HEK293 (cell line): ENCODE measurements around the gene EFNB1.

Source experiments
- CTCF ChIA-PET: fragments of 350-600 bp; formaldehyde crosslinking; extraction: SDS; loops from one replicate; lab custom pipeline; 2021; ENCODE audit warnings: antibody characterized with exemption; lab: Yijun Ruan, JAX
- POLR2A ChIA-PET: fragments of 300-600 bp; formaldehyde crosslinking; extraction: SDS; loops from one replicate; lab custom pipeline; 2020; ENCODE audit warnings: antibody characterized with exemption, inconsistent platforms; lab: Yijun Ruan, JAX
- H3K27ac ChIP-seq: fragments of 200-500 bp; sonication (Bioruptor generic); 2 replicates; pipeline ENCODE4 v1.5.1; 2014; ENCODE audit warnings: low read depth, low read length, control low read depth, inconsistent platforms; ENCODE audit errors: extremely low read depth
- H3K36me3 ChIP-seq, 2 experiments: fragments of 200-500 bp in 1 of 2; sonication (Bioruptor generic) in 1 of 2; 1 replicate in 1 of 2; 2 replicates in 1 of 2; pipeline ENCODE4 v1.5.1; 2014 to 2017; ENCODE audit warnings: inconsistent platforms in 2 of 2, low read length in 2 of 2; ENCODE audit not compliant: control insufficient read depth in 2 of 2, insufficient read depth in 1 of 2
- H3K4me1 ChIP-seq: fragments of 200-500 bp; sonication (Bioruptor generic); 2 replicates; pipeline ENCODE4 v1.5.1; 2014; ENCODE audit warnings: mild to moderate bottlenecking, low read length, inconsistent platforms; ENCODE audit not compliant: control insufficient read depth, insufficient read depth
- H3K4me3 ChIP-seq: 2 replicates; pipeline ENCODE4 v1.5.1; 2011; ENCODE audit warnings: low read depth, mild to moderate bottlenecking, control low read depth, low read length, moderate library complexity
- H3K9me3 ChIP-seq: fragments of 200-500 bp; sonication (Bioruptor generic); 2 replicates; pipeline ENCODE4 v1.5.1; 2014; ENCODE audit warnings: low read depth, low read length, inconsistent platforms; ENCODE audit not compliant: control insufficient read depth, insufficient read depth
- GLIS1 ChIP-seq: fragments of 450-650 bp; formaldehyde crosslinking; IDR thresholded peaks from 2 replicates; pipeline ENCODE4 v1.5.1; 2016; ENCODE audit warnings: missing biosample characterization, missing genetic modification characterization
- GLIS2 ChIP-seq: fragments of 450-650 bp; formaldehyde crosslinking; IDR thresholded peaks from 2 replicates; pipeline ENCODE4 v1.5.1; 2016; ENCODE audit warnings: missing biosample characterization, missing genetic modification characterization
- KLF17 ChIP-seq: fragments of 450-650 bp; formaldehyde crosslinking; IDR thresholded peaks from 2 replicates; pipeline ENCODE4 v1.5.1; 2016; ENCODE audit warnings: missing biosample characterization, missing genetic modification characterization
- PRDM1 ChIP-seq: fragments of 450-650 bp; formaldehyde crosslinking; IDR thresholded peaks from 2 replicates; pipeline ENCODE4; 2016; ENCODE audit warnings: missing biosample characterization, missing genetic modification characterization
- YY1 ChIP-seq: fragments of 450-650 bp; formaldehyde crosslinking; IDR thresholded peaks from 2 replicates; pipeline ENCODE4 v1.5.1; 2018; ENCODE audit warnings: missing biosample characterization, missing genetic modification characterization
- ZBTB11 ChIP-seq: fragments of 450-650 bp; formaldehyde crosslinking; conservative IDR thresholded peaks from 2 replicates; pipeline ENCODE4 v1.5.1; 2016; ENCODE audit warnings: low read depth, missing biosample characterization, missing genetic modification characterization
- ZIC2 ChIP-seq: fragments of 450-650 bp; formaldehyde crosslinking; IDR thresholded peaks from 2 replicates; pipeline ENCODE4 v1.5.1; 2016; ENCODE audit warnings: missing biosample characterization, missing genetic modification characterization
- ZNF146 ChIP-seq: fragments of 450-650 bp; formaldehyde crosslinking; IDR thresholded peaks from 2 replicates; pipeline ENCODE4 v1.5.1; 2016; ENCODE audit warnings: missing biosample characterization, missing genetic modification characterization
- ZNF174 ChIP-seq: fragments of 450-650 bp; formaldehyde crosslinking; IDR thresholded peaks from 2 replicates; pipeline ENCODE4 v1.5.0; 2017; ENCODE audit warnings: missing biosample characterization, mild to moderate bottlenecking, missing genetic modification characterization
- ZNF239 ChIP-seq: fragments of 450-650 bp; formaldehyde crosslinking; IDR thresholded peaks from 2 replicates; pipeline ENCODE4 v1.5.1; 2016; ENCODE audit warnings: missing biosample characterization, missing genetic modification characterization
- ZNF248 ChIP-seq: fragments of 450-650 bp; formaldehyde crosslinking; IDR thresholded peaks from 2 replicates; pipeline ENCODE4 v1.5.1; 2017; ENCODE audit warnings: missing biosample characterization, missing genetic modification characterization
- ZNF354C ChIP-seq: fragments of 450-650 bp; formaldehyde crosslinking; IDR thresholded peaks from 2 replicates; pipeline ENCODE4 v1.5.1; 2016; ENCODE audit warnings: missing biosample characterization, missing genetic modification characterization, low read depth, borderline replicate concordance
- ZNF391 ChIP-seq: fragments of 450-650 bp; formaldehyde crosslinking; IDR thresholded peaks from 2 replicates; pipeline ENCODE4 v1.5.1; 2016; ENCODE audit warnings: low read depth, missing biosample characterization, missing genetic modification characterization, borderline replicate concordance
- ZNF426 ChIP-seq: fragments of 450-650 bp; formaldehyde crosslinking; IDR thresholded peaks from 2 replicates; pipeline ENCODE4 v1.5.1; 2017; ENCODE audit warnings: missing biosample characterization, missing genetic modification characterization, mild to moderate bottlenecking, inconsistent platforms, moderate library complexity
- ZNF548 ChIP-seq: fragments of 450-650 bp; formaldehyde crosslinking; IDR thresholded peaks from 2 replicates; pipeline ENCODE4 v1.5.1; 2016; ENCODE audit warnings: missing biosample characterization, missing genetic modification characterization
- ZNF626 ChIP-seq: fragments of 450-650 bp; sonication (Bioruptor Pico); formaldehyde crosslinking; IDR thresholded peaks from 2 replicates; pipeline ENCODE4 v1.5.1; 2018; ENCODE audit warnings: missing biosample characterization, missing genetic modification characterization, inconsistent platforms

Gene EFNB1

GRCh38 chrX:68842781-68843581 is 14.2 kb downstream of the EFNB1 start:
- CTCF ChIA-PET, result interaction anchor here (1.3 kb wide), 1 partner anchor 16 kb away, joined by 3 read pairs; no protein-coding TSS in a partner anchor

GRCh38 chrX:68843992-68844391 is 15.2 kb downstream of the EFNB1 start:
- ChIA-PET CTCF (interaction anchor here (1.7 kb wide), 1 partner anchor 111 kb away, joined by 5 read pairs; no protein-coding TSS in a partner anchor), POLR2A (interaction anchor here (2.3 kb wide), 1 partner anchor 16 kb away, joined by 8 read pairs; the partner anchor contains the start of gene EFNB1)
- H3K9me3 ChIP-seq, result no peaks in the 10 kb centered on the region
- TF ChIP-seq KLF17 (tag by site-specific recombination) (0 out of 2 replicates have a peak, but pooled peaks have one; percentile 17), ZNF248 (tag by site-specific recombination) (no peak), ZNF426 (tag by site-specific recombination) (no peak)
- no peak overlapping the region for H3K4me3 ChIP-seq
- peaks cover 0 to 45% of the 10 kb centered on the region in 2 experiments; a peak in 2 of 3 replicates for H3K36me3 ChIP-seq
- H3K4me1 ChIP-seq, result no peaks in the 10 kb centered on the region
- H3K27ac ChIP-seq, result no peak overlapping the region

More at GRCh38 chrX:68842781-68843581, 14.2 kb downstream of the EFNB1 start:
- Histone ChIP-seq H3K9me3 (no peaks in the 10 kb centered on the region), H3K27ac (no peak overlapping the region)
- POLR2A ChIA-PET, result interaction anchor here (2.3 kb wide), 1 partner anchor 15 kb away, joined by 8 read pairs; the partner anchor contains the start of gene EFNB1
- TF ChIP-seq ZNF146 (tag by site-specific recombination) (no peak), ZNF548 (tag by site-specific recombination) (no peak), ZNF354C (tag by site-specific recombination) (no peak), GLIS2 (tag by site-specific recombination) (peak; percentile 59), ZNF391 (tag by site-specific recombination) (no peak), ZNF626 (tag by site-specific recombination) (no peak), YY1 (tag by site-specific recombination) (no peak), ZNF174 (tag by site-specific recombination) (no peak), ZIC2 (tag by site-specific recombination) (peak; percentile 69), ZBTB11 (tag by site-specific recombination) (no peak), GLIS1 (tag by site-specific recombination) (peak; percentile 74)
- TF ChIP-seq, all 188 proteins: peak for 3
- Histone ChIP-seq H3K4me1 (no peaks in the 10 kb centered on the region), H3K36me3 (peaks cover 0 to 55% of the 10 kb centered on the region in 2 experiments; a peak in 2 of 3 replicates), H3K4me3 (no peak overlapping the region)

GRCh38 chrX:68844581-68844980 is 15.8 kb downstream of the EFNB1 start:
- Histone ChIP-seq H3K4me1 (no peaks in the 10 kb centered on the region), H3K36me3 (peaks cover 0 to 39% of the 10 kb centered on the region in 2 experiments; a peak in 2 of 3 replicates), H3K27ac (no peak overlapping the region), H3K4me3 (no peak overlapping the region), H3K9me3 (no peaks in the 10 kb centered on the region)
- TF ChIP-seq PRDM1 (tag by site-specific recombination) (peak; percentile 45; the same call in 1 of the 2 replicates), ZNF239 (tag by site-specific recombination) (no peak)
- CTCF ChIA-PET, result interaction anchor here (1.7 to 2.0 kb wide), 2 partner anchors 17 to 112 kb away, joined by 5 read pairs; no protein-coding TSS in a partner anchor
- POLR2A ChIA-PET, result interaction anchor here (2.3 kb wide), 1 partner anchor 16 kb away, joined by 8 read pairs; the partner anchor contains the start of gene EFNB1
